SK-N-SH (cell line): ENCODE measurements around the gene BRPF3. TPM values are rescaled to one million over a fixed set of nuclear protein-coding genes. Genes with fewer than 3 reads are reported as not detected.
A peak's percentile ranks its signal among the peaks of the same experiment; 100 is the strongest.

ENCODE experiments used
- CTCF ChIA-PET: fragments of 300-600, 350-600 bp; formaldehyde crosslinking; extraction: SDS; loops from one replicate; lab custom pipeline; 2021; lab: Yijun Ruan, JAX
- POLR2A ChIA-PET: fragments of 350-600 bp; sonication (Branson Sonifier 250); formaldehyde crosslinking; extraction: SDS; loops from one replicate; lab custom pipeline; 2020; ENCODE audit warnings: antibody characterized with exemption, inconsistent platforms; lab: Yijun Ruan, JAX
- DNase-seq: peaks from one replicate; pipeline ENCODE4 v3.0.0; 2012
- H2AFZ ChIP-seq: fragments of 200-600 bp; sonication (generic); 2 replicates; pipeline ENCODE4 v1.8.1; 2016; ENCODE audit warnings: antibody characterized with exemption, mild to moderate bottlenecking, low read depth
- H3F3A ChIP-seq: fragments of 200-600 bp; sonication (generic); replicated peaks from 2 replicates; pipeline ENCODE3; 2016; ENCODE audit warnings: antibody characterized with exemption, mild to moderate bottlenecking; ENCODE audit not compliant: insufficient read depth
- H3K27ac ChIP-seq, 2 experiments: fragments of 200-500 bp in 1 of 2; fragments of 200-600 bp in 1 of 2; sonication (Bioruptor generic) in 1 of 2; sonication (generic), shearing (Covaris generic) in 1 of 2; 2 replicates each; pipeline versions ENCODE4 v1.5.1 to v1.6.1; 2014 to 2016; ENCODE audit warnings: low read depth in 2 of 2, inconsistent platforms in 1 of 2, low read length in 1 of 2, mild to moderate bottlenecking in 1 of 2, mixed read lengths in 1 of 2
- H3K27me3 ChIP-seq: fragments of 200-600 bp; sonication (generic), shearing (Covaris generic); 2 replicates; pipeline ENCODE4 v1.6.1; 2016; ENCODE audit warnings: mixed run types; ENCODE audit not compliant: insufficient read depth
- H3K36me3 ChIP-seq, 2 experiments: fragments of 200-500 bp in 1 of 2; fragments of 200-600 bp in 1 of 2; sonication (Bioruptor generic) in 1 of 2; sonication (generic) in 1 of 2; replicated peaks in 1 of 2; 2 replicates each; pipeline versions ENCODE3 to v1.5.1; 2014 to 2016; ENCODE audit warnings: low read length in 1 of 2, mild to moderate bottlenecking in 1 of 2; ENCODE audit not compliant: insufficient read depth in 2 of 2, control insufficient read depth in 1 of 2
- H3K4me1 ChIP-seq, 2 experiments: fragments of 200-500 bp in 1 of 2; fragments of 200-600 bp in 1 of 2; sonication (Bioruptor generic) in 1 of 2; sonication (generic), shearing (Covaris generic) in 1 of 2; 2 replicates each; pipeline versions ENCODE4 v1.5.1 to v1.6.1; 2014 to 2016; ENCODE audit warnings: low read depth in 1 of 2, low read length in 1 of 2, mixed run types in 1 of 2; ENCODE audit not compliant: insufficient read depth in 2 of 2, control insufficient read depth in 1 of 2
- H3K4me2 ChIP-seq: fragments of 200-600 bp; sonication (generic), shearing (Covaris generic); 2 replicates; pipeline ENCODE4 v1.6.1; 2017; ENCODE audit warnings: mixed run types
- H3K4me3 ChIP-seq, 2 experiments: fragments of 200-500 bp in 1 of 2; fragments of 200-600 bp in 1 of 2; sonication (Bioruptor generic) in 1 of 2; sonication (generic), shearing (Covaris generic) in 1 of 2; 2 replicates each; pipeline versions ENCODE4 v1.5.1 to v1.8.1; 2014 to 2016; ENCODE audit warnings: low read depth in 2 of 2, inconsistent platforms in 1 of 2, low read length in 1 of 2, mild to moderate bottlenecking in 1 of 2, mixed read lengths in 1 of 2, moderate library complexity in 1 of 2
- H3K79me2 ChIP-seq: fragments of 200-600 bp; sonication (generic); 2 replicates; pipeline ENCODE4 v1.8.1; 2017; ENCODE audit warnings: mild to moderate bottlenecking; ENCODE audit not compliant: insufficient read depth
- H3K9ac ChIP-seq: fragments of 200-600 bp; sonication (generic); 2 replicates; pipeline ENCODE4 v1.6.1; 2017; ENCODE audit warnings: mixed run types
- H3K9me2 ChIP-seq: fragments of 200-600 bp; sonication (generic); 2 replicates; pipeline ENCODE4 v1.6.1; 2017; ENCODE audit warnings: mixed run types
- H3K9me3 ChIP-seq: fragments of 200-600 bp; sonication (generic); 2 replicates; pipeline ENCODE4 v1.6.1; 2017; ENCODE audit warnings: mixed run types, mild to moderate bottlenecking, moderate library complexity
- H4K20me1 ChIP-seq: fragments of 200-600 bp; sonication (generic); 2 replicates; pipeline ENCODE4 v1.6.1; 2017; ENCODE audit warnings: mild to moderate bottlenecking, mixed run types; ENCODE audit not compliant: insufficient read depth
- CHD2 ChIP-seq: fragments of 150-350 bp; IDR thresholded peaks from 2 replicates; pipeline ENCODE4 v1.6.1; 2018; ENCODE audit warnings: low read length; ENCODE audit not compliant: partially characterized antibody
- ELF1 ChIP-seq: IDR thresholded peaks from 2 replicates; pipeline ENCODE4 v1.4.0; 2012
- FOSL2 ChIP-seq: IDR thresholded peaks from 2 replicates; pipeline ENCODE4 v1.4.0; 2012; ENCODE audit warnings: low read depth, mild to moderate bottlenecking, moderate library complexity, borderline replicate concordance
- FOXM1 ChIP-seq: IDR thresholded peaks from 2 replicates; pipeline ENCODE4 v1.4.0; 2012; ENCODE audit warnings: low read depth, mild to moderate bottlenecking
- GATA2 ChIP-seq: sonication (generic); formaldehyde crosslinking; IDR thresholded peaks from 2 replicates; pipeline ENCODE4 v1.5.0; 2020; ENCODE audit warnings: mild to moderate bottlenecking, missing genetic modification reagents
- NFIC ChIP-seq: IDR thresholded peaks from 2 replicates; pipeline ENCODE4 v1.4.0; 2012; ENCODE audit warnings: borderline replicate concordance
- POLR2AphosphoS5 ChIP-seq: IDR thresholded peaks from 2 replicates; pipeline ENCODE4 v1.6.1; 2012; ENCODE audit warnings: low read depth, low read length
- SMC3 ChIP-seq: IDR thresholded peaks from 2 replicates; pipeline ENCODE4 v1.6.1; 2012; ENCODE audit warnings: low read depth, low read length, improper control_type of control experiment
- TAF1 ChIP-seq: IDR thresholded peaks from 2 replicates; pipeline ENCODE4 v1.6.1; 2012; ENCODE audit warnings: low read depth, mild to moderate bottlenecking, low read length, moderate library complexity, borderline replicate concordance
- TCF12 ChIP-seq: IDR thresholded peaks from 2 replicates; pipeline ENCODE4 v1.4.0; 2012
- TEAD4 ChIP-seq: IDR thresholded peaks from 2 replicates; pipeline ENCODE4 v1.4.0; 2012; ENCODE audit warnings: mild to moderate bottlenecking, borderline replicate concordance; ENCODE audit not compliant: insufficient read depth
- YY1 ChIP-seq: IDR thresholded peaks from 2 replicates; pipeline ENCODE4 v1.4.0; 2012; ENCODE audit warnings: low read depth, mild to moderate bottlenecking
- WGBS: methylation state at CpG from one replicate; pipeline ENCODE4 v1.1.6; 2017; ENCODE audit warnings: low lambda C conversion rate; 5-methylcytosine and 5-hydroxymethylcytosine counted together
- polyA plus RNA-seq, 3 experiments: library from polyadenylated mRNA; depleted of rRNA; stranded (reverse); fragments of >200 nt; gene quantifications; 2 replicates each; pipeline ENCODE4 v1.2.3, GENCODE V29; 2012
- TF ChIP-seq, protein P1 (sequence below): fragments of 200-600 bp; sonication (generic); IDR thresholded peaks from 2 replicates; pipeline ENCODE4 v1.6.1; 2017; ENCODE audit warnings: antibody characterized with exemption, mild to moderate bottlenecking, moderate library complexity
- TF ChIP-seq, protein P2 (sequence below): IDR thresholded peaks from 2 replicates; pipeline ENCODE4 v1.4.0; 2012; ENCODE audit warnings: low read depth
- TF ChIP-seq, protein P3 (sequence below): IDR thresholded peaks from 2 replicates; pipeline ENCODE4 v1.6.1; 2012; ENCODE audit warnings: mild to moderate bottlenecking, low read depth, low read length, moderate library complexity
- TF ChIP-seq, protein P4 (sequence below): fragments of 150-350 bp; IDR thresholded peaks from 2 replicates; pipeline ENCODE4 v1.6.1; 2016; ENCODE audit warnings: mild to moderate bottlenecking, low read depth, low read length

Gene BRPF3
- polyA plus RNA-seq, 1 of the 3 experiments (the other 2 are of a cell fraction): 15.4 TPM

DNA sequence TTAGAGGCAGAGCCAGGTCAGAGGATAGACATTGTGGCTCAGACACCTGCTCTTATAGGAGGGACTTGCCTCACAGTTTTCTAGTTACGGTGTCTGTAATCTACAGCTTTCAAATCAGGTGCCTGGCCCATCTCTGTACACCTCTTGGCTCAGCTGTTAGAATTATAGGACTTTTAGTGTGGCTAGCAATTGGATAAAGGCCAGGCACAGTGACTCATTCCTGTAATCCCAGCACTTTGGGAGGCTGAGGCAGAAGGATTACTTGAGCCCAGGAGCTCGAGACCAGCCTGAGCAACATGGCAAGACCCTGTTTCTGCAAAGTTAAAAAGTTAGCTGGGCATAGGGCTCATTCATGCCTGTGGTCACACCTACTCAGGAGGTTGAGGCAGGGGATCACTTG is 20.0 kb downstream of the BRPF3 start:
- Histone ChIP-seq H3K4me2 (no peak overlapping the region), H3K4me3 (no peak overlapping the region), H3K36me3 (peaks cover 67 to 68% of the 10 kb centered on the region in 2 experiments), H3K4me1 (0 out of 4 replicates have a peak, but pooled peaks cover 0 to 6% of the 10 kb centered on the region in 2 experiments), H3K9ac (no peak overlapping the region), H2AFZ (no peak overlapping the region), H3F3A (peaks cover 6% of the 10 kb centered on the region), H3K79me2 (no peaks in the 10 kb centered on the region; the same call in 1 of the 2 replicates)
- DNase-seq: no peak
- 0 out of 2 replicates have a peak, but pooled peaks have one; percentile 35 for TF ChIP-seq NFIC
- TF ChIP-seq, protein P1, sequence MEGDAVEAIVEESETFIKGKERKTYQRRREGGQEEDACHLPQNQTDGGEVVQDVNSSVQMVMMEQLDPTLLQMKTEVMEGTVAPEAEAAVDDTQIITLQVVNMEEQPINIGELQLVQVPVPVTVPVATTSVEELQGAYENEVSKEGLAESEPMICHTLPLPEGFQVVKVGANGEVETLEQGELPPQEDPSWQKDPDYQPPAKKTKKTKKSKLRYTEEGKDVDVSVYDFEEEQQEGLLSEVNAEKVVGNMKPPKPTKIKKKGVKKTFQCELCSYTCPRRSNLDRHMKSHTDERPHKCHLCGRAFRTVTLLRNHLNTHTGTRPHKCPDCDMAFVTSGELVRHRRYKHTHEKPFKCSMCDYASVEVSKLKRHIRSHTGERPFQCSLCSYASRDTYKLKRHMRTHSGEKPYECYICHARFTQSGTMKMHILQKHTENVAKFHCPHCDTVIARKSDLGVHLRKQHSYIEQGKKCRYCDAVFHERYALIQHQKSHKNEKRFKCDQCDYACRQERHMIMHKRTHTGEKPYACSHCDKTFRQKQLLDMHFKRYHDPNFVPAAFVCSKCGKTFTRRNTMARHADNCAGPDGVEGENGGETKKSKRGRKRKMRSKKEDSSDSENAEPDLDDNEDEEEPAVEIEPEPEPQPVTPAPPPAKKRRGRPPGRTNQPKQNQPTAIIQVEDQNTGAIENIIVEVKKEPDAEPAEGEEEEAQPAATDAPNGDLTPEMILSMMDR: no peak
- TF ChIP-seq FOSL2: no peak
- TF ChIP-seq, all 33 proteins: peak for 1
- H3K27ac ChIP-seq: no peak overlapping the region
- no peaks in the 10 kb centered on the region for H4K20me1 ChIP-seq
- H3K9me3 ChIP-seq: no peaks in the 10 kb centered on the region
- no peaks in the 10 kb centered on the region for H3K9me2 ChIP-seq
- POLR2A ChIA-PET: no interaction called here
- no peaks in the 10 kb centered on the region for H3K27me3 ChIP-seq
- CTCF ChIA-PET: interaction anchor here (1.1 kb wide), 1 partner anchor 22 kb away, joined by 3 read pairs; no protein-coding TSS in a partner anchor
- 100% methylated on average over 1 of the region's 2 CpGs for WGBS

DNA sequence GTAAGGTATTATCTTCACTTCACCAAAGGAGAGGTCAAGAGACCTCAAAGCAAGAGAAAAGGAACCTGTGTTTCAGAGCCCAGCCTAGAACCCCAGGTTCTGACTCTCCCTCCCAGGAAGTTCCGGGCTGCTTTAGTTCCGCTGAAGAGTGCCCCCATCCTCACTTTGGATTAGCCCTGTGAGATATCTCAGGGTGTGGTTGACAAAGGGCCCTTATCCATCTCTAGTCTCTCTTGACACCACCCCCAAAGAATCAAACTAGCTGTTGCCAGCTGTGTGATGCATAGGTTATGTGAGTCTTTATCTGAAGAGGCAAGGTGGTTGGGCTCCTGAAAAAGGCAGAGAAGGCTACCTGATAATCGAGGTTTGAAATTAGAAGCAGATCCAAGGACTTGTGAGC is 20.6 kb downstream of the BRPF3 start:
- no peak overlapping the region for H3K9ac ChIP-seq
- no peak overlapping the region for H2AFZ ChIP-seq
- H4K20me1 ChIP-seq: no peaks in the 10 kb centered on the region
- POLR2A ChIA-PET: no interaction called here
- H3K9me2 ChIP-seq: no peaks in the 10 kb centered on the region
- no peak overlapping the region for H3K4me3 ChIP-seq
- DNase-seq: no peak
- H3K4me1 ChIP-seq: 0 out of 4 replicates have a peak, but pooled peaks cover 0 to 6% of the 10 kb centered on the region in 2 experiments
- H3K27ac ChIP-seq: no peak overlapping the region
- H3K36me3 ChIP-seq: peaks cover 64 to 67% of the 10 kb centered on the region in 2 experiments
- no peaks in the 10 kb centered on the region for H3K9me3 ChIP-seq
- WGBS: 83% methylated on average over 3 of the region's 3 CpGs
- H3K79me2 ChIP-seq: no peaks in the 10 kb centered on the region; the same call in 1 of the 2 replicates
- H3K27me3 ChIP-seq: no peaks in the 10 kb centered on the region
- CTCF ChIA-PET: no interaction called here
- TF ChIP-seq TAF1 (no peak), GATA2 (no peak), ELF1 (no peak), SMC3 (no peak), FOSL2 (no peak), YY1 (no peak)
- peaks cover 6% of the 10 kb centered on the region for H3F3A ChIP-seq
- H3K4me2 ChIP-seq: no peak overlapping the region

DNA sequence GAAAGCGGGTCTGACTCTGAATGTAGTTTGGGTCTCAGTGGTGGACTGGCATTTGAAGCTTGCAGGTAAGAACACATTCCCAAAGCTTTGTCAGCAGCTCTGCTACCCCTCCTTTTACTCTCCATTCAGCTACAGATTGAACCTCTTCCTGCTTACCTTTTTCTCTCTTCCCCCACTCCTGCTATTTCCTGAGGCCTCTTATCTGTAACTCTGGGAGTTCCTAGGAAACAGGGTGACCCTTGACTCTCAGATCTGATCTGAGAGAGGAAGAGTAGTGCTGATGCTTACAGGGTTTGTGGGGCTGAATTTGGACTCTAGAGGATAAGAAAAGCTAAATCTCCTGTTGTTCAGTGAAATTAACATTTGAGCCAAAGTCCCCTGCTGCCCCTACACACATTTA is 21.4 kb downstream of the BRPF3 start:
- H3K36me3 ChIP-seq: peaks cover 69 to 70% of the 10 kb centered on the region in 2 experiments
- H4K20me1 ChIP-seq: no peaks in the 10 kb centered on the region
- no peak overlapping the region for H2AFZ ChIP-seq
- 0 out of 4 replicates have a peak, but pooled peaks cover 0 to 6% of the 10 kb centered on the region in 2 experiments for H3K4me1 ChIP-seq
- no peak overlapping the region for H3K4me3 ChIP-seq
- CTCF ChIA-PET: interaction anchor here (0.6 kb wide), 1 partner anchor 1002 kb away, joined by 3 read pairs; no protein-coding TSS in a partner anchor
- no peak overlapping the region for H3K9ac ChIP-seq
- peaks cover 6% of the 10 kb centered on the region for H3F3A ChIP-seq
- WGBS: 92% methylated on average over 1 of the region's 1 CpG
- no peaks in the 10 kb centered on the region for H3K9me2 ChIP-seq
- no peaks in the 10 kb centered on the region for H3K9me3 ChIP-seq
- no peaks in the 10 kb centered on the region for H3K27me3 ChIP-seq
- POLR2A ChIA-PET: no interaction called here
- DNase-seq: no peak
- H3K27ac ChIP-seq: no peak overlapping the region
- H3K79me2 ChIP-seq: no peaks in the 10 kb centered on the region; the same call in 1 of the 2 replicates
- no peak overlapping the region for H3K4me2 ChIP-seq
- TF ChIP-seq TCF12 (no peak), SMC3 (no peak), TEAD4 (no peak), CHD2 (no peak), FOXM1 (no peak), POLR2AphosphoS5 (no peak), GATA2 (no peak)
- TF ChIP-seq, protein P2, sequence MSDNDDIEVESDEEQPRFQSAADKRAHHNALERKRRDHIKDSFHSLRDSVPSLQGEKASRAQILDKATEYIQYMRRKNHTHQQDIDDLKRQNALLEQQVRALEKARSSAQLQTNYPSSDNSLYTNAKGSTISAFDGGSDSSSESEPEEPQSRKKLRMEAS: no peak
- TF ChIP-seq, protein P3, sequence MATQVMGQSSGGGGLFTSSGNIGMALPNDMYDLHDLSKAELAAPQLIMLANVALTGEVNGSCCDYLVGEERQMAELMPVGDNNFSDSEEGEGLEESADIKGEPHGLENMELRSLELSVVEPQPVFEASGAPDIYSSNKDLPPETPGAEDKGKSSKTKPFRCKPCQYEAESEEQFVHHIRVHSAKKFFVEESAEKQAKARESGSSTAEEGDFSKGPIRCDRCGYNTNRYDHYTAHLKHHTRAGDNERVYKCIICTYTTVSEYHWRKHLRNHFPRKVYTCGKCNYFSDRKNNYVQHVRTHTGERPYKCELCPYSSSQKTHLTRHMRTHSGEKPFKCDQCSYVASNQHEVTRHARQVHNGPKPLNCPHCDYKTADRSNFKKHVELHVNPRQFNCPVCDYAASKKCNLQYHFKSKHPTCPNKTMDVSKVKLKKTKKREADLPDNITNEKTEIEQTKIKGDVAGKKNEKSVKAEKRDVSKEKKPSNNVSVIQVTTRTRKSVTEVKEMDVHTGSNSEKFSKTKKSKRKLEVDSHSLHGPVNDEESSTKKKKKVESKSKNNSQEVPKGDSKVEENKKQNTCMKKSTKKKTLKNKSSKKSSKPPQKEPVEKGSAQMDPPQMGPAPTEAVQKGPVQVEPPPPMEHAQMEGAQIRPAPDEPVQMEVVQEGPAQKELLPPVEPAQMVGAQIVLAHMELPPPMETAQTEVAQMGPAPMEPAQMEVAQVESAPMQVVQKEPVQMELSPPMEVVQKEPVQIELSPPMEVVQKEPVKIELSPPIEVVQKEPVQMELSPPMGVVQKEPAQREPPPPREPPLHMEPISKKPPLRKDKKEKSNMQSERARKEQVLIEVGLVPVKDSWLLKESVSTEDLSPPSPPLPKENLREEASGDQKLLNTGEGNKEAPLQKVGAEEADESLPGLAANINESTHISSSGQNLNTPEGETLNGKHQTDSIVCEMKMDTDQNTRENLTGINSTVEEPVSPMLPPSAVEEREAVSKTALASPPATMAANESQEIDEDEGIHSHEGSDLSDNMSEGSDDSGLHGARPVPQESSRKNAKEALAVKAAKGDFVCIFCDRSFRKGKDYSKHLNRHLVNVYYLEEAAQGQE: no peak
- TF ChIP-seq, protein P4, sequence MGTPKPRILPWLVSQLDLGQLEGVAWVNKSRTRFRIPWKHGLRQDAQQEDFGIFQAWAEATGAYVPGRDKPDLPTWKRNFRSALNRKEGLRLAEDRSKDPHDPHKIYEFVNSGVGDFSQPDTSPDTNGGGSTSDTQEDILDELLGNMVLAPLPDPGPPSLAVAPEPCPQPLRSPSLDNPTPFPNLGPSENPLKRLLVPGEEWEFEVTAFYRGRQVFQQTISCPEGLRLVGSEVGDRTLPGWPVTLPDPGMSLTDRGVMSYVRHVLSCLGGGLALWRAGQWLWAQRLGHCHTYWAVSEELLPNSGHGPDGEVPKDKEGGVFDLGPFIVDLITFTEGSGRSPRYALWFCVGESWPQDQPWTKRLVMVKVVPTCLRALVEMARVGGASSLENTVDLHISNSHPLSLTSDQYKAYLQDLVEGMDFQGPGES: no peak
